Measurements from ENCODE around the gene VPS13C.

DNA sequence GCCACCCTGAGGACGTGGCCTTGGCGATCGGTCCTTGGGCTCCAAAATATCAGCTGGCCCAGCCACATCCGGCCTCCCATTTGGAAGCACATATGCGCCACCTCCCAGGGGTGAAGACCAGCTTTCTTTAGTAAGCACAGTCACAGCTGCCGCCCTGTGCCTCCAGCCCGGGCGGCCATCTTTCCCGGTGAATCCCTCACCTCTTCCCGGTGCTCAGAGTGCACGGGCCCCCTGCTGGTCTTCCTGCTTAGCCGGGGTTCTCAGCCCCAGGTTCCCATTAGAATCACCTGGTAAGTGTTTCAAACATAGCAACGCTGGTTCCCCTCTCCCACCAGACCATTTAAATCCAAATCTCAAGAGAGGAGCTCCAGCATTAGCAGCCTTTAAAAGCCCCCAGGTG lies 232.2 kb downstream of the VPS13C start:
- TF ChIP-seq, protein P1, sequence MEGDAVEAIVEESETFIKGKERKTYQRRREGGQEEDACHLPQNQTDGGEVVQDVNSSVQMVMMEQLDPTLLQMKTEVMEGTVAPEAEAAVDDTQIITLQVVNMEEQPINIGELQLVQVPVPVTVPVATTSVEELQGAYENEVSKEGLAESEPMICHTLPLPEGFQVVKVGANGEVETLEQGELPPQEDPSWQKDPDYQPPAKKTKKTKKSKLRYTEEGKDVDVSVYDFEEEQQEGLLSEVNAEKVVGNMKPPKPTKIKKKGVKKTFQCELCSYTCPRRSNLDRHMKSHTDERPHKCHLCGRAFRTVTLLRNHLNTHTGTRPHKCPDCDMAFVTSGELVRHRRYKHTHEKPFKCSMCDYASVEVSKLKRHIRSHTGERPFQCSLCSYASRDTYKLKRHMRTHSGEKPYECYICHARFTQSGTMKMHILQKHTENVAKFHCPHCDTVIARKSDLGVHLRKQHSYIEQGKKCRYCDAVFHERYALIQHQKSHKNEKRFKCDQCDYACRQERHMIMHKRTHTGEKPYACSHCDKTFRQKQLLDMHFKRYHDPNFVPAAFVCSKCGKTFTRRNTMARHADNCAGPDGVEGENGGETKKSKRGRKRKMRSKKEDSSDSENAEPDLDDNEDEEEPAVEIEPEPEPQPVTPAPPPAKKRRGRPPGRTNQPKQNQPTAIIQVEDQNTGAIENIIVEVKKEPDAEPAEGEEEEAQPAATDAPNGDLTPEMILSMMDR (IDR thresholded peaks at IDR 0.05; ENCODE audit: low read depth, low read length, poor library complexity, severe bottlenecking) = no peak
- TF ChIP-seq EZH2phosphoT487 (IDR thresholded peaks at IDR 0.05; ENCODE audit: borderline replicate concordance, low read length) = no peak
